ACHN (cell line): ENCODE results near the gene NAPB.

Source experiments
- DNase-seq: peaks from one replicate; pipeline ENCODE4 v3.0.0-alpha.2; 2015
- in situ Hi-C: cut with HindIII; loops from 2 replicates; pipeline ENCODE4 v1.10.0; 2017; ENCODE audit warnings: low sequenced_read_pairs, low pct_ligation_motif_present, low pct_unique_long_range_greater_than_20kb

The NAPB gene

GRCh38 chr20:23332467-23332866 lies 88.8 kb downstream of the NAPB start:
- in situ Hi-C loops, result no loop called here

DNA sequence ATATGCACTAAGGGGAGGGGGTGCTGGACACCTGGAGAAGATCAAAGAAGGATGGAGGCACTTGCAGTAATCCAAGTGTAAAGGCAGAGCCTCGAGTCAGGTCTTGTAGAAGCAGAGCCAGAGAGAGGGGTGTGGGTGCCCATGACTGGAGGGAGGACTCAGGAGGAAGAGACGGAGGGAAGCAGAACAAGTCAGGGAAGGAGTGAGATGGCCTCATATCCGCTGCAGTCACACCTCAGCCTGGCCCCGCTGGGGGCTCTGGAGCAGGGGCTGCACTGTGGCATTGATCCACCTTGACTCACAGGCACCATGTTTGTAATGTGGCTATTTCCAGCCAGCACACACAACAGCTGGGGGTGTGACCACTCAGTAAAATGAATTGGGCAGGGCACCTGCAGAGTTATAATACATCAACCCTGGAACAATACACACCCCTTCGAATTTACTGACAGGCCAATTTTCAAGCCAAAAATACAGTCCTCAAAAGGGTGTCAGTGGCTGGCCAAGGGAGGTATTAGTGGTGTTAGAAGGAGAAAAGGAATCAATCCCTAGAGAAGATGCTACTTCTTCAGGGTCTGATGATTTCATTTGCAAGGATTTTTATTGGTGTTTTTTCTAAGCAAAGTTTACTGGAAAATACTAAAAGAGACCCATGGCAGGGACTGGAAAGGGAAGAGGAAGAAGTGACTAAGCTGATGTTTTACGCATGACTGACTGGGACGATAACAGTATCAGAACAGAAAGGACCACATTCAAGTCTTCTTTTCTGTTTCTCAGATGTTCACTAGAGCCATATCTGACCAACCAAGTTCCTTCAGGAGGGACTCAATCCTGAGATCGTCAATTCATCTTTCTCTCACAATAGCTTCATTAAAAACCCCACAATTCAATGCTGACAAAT lies 89.6 kb downstream of the NAPB start:
- in situ Hi-C loops, result no loop called here
- DNase-seq, result no peak

More at GRCh38 chr20:23332467-23332866, 88.8 kb downstream of the NAPB start:
- DNase-seq, result no peak

DNA sequence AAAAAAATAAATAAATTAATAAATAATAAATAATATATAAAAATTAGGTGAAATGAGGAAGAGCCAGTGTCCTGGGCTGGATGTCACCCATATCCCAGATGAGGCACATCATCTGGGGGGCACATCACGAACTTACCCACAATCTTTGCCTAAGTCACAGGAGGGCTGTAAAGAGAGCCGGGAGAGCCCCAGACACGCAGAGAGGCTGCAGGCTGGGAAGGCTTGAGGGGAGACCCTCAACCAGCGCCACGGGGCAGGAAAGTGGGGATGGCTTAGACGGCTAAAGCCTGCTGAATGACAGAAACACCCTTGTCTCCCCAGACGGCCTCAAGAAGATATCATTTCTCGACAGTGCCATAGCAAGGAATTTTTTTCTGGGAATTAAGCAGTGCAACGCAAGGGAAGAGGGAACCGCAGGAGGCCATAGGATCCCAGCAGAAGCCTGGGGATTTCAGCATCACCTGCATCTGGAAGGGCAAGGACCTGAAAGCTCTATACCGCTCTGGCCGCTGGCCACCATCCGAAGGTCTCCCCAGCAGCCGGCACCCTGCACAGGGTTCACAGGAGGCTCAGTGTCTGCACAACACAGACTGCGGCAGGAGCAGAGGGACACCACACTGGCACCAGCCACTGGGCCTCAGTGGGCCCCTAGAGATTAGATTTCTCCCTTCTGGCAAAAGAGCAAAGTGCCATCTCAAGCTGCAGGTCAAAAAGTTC lies 93.5 kb downstream of the NAPB start:
- in situ Hi-C loops, result no loop called here
- DNase-seq, result no peak

DNA sequence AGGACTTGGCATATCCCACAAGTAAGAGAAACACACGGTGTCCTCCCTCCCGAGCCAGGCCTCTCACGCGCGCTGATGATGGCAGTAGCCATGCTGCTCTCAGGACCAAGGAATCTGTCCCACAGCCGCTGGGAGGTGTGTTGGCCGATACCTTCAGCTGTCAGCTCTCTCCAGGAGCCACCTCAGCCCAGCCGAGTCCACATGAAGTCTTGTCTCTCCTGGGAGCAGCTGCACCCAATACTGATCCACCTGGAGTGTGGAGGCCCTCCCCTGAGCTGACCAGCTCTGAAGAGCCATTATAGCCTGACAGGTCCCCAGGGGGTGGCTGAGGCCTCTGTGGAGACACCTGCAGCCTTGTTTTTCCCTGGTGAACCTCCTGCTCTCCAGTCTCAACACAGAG lies 94.5 kb downstream of the NAPB start:
- no peak for DNase-seq
- in situ Hi-C loops, result no loop called here

DNA sequence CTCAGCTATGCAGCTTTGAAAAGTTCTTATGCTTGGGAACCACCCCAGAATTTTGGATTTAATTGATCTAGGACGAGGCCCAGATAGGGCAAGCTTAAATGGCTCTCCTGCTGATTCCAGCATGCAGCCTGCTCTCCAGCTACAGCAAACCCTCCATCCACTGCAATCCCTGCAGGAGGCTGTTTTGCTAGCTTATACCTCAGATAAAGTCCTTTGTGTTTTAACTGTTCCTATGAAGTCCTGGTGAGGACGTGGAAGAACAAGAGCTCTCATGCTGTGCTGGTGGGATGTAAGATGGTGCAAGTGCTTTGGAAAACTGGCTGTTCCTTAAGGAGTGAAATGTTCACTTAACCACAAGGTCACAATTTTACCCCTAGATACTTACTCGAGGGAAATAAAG lies 96.2 kb downstream of the NAPB start:
- in situ Hi-C loops, result no loop called here
- DNase-seq, result no peak
